ENCODE data around the gene ERMP1. TPM values are rescaled to one million over a fixed set of nuclear protein-coding genes. Genes with fewer than 3 reads are reported as not detected.
A peak's percentile ranks its signal among the peaks of the same experiment; 100 is the strongest.
"Not testable (repeated sequence)": the region's sequence is repeated elsewhere in the genome, so short reads cannot be mapped to it uniquely, and the experiment has no call there.

The ERMP1 gene, protein sequence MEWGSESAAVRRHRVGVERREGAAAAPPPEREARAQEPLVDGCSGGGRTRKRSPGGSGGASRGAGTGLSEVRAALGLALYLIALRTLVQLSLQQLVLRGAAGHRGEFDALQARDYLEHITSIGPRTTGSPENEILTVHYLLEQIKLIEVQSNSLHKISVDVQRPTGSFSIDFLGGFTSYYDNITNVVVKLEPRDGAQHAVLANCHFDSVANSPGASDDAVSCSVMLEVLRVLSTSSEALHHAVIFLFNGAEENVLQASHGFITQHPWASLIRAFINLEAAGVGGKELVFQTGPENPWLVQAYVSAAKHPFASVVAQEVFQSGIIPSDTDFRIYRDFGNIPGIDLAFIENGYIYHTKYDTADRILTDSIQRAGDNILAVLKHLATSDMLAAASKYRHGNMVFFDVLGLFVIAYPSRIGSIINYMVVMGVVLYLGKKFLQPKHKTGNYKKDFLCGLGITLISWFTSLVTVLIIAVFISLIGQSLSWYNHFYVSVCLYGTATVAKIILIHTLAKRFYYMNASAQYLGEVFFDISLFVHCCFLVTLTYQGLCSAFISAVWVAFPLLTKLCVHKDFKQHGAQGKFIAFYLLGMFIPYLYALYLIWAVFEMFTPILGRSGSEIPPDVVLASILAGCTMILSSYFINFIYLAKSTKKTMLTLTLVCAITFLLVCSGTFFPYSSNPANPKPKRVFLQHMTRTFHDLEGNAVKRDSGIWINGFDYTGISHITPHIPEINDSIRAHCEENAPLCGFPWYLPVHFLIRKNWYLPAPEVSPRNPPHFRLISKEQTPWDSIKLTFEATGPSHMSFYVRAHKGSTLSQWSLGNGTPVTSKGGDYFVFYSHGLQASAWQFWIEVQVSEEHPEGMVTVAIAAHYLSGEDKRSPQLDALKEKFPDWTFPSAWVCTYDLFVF
- 11.7 and 13.3 TPM in 2 replicates for total RNA-seq (2014; rRNA removed; shearing (Covaris generic))

DNA sequence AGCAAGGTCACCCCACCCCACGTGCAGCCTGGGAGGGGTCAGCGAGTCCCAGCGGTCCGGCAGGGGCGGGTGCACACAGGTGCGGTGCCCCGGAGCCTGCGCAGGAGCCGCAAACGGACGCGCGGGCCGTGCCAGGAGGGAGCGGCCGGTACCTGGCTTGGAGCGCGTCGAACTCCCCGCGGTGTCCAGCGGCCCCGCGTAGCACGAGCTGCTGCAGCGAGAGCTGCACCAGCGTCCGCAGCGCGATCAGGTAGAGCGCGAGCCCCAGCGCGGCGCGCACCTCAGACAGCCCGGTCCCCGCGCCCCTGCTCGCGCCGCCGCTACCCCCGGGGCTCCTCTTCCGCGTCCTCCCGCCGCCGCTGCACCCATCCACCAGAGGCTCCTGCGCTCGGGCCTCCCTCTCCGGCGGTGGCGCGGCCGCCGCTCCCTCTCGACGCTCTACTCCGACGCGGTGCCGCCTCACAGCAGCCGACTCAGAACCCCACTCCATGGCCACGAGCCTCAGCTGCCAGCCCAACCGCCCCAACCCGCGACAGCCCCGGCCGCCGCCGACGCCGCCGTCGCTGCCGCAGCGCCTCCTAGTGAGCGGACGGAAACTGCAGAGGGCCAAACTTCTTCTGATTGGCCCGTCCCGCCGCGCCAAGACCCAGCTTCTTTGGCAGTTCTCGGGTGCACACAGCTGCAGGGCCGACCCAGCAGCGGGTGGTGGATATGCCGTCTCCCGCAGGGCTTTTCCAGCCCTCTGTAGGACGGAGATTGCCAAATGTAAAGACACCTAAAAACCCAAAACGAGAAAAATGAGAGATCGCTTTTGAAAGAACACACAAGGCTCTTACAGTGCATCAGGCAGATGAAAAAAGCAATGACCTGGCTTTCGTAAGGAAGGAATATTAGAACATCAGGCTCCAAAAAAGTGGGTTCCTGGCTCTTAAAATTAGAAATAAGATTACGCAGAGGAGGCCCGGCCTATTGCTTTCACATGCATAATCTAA lies at the start of gene ERMP1:
TSS of gene ERMP1 (minus strand) at position 580 of the 992 bp plus-strand sequence. CDS start at position 490, 90 bp downstream.
- DNase-seq (ENCODE audit: low read depth), result peak; percentile 94

DNA sequence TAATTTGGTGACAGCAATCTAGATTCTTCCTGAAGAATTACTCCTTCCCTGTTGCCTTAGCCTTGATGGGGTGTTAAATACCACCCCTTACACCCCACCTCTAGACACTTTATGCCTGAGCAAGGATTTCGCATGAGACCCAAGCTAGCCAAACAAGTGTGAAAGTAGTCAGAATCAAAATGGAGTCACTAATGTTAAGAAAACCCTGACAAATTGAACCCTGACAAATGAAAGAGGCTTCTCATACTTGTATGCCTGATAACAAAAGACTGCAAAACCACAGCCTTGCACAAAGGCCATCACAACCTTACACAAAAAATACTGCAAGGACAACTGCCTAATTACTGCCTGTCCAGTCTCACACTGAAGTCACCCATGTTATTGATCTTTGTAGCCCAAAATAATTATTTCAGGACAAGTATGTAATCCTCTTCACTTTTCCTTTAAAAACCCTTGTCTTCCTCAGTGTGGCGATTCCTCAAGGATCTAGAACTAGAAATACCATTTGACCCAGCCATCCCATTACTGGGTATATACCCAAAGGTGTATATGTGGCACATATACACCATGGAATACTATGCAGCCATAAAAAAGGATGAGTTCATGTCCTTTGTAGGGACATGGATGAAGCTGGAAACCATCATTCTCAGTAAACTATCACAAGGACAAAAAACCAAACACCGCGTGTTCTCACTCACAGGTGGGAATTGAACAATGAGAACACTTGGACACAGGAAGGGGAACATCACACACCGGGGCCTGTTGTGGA lies 49.5 kb upstream of the ERMP1 start:
- not testable (repeated sequence) for DNase-seq (ENCODE audit: low read depth)

DNA sequence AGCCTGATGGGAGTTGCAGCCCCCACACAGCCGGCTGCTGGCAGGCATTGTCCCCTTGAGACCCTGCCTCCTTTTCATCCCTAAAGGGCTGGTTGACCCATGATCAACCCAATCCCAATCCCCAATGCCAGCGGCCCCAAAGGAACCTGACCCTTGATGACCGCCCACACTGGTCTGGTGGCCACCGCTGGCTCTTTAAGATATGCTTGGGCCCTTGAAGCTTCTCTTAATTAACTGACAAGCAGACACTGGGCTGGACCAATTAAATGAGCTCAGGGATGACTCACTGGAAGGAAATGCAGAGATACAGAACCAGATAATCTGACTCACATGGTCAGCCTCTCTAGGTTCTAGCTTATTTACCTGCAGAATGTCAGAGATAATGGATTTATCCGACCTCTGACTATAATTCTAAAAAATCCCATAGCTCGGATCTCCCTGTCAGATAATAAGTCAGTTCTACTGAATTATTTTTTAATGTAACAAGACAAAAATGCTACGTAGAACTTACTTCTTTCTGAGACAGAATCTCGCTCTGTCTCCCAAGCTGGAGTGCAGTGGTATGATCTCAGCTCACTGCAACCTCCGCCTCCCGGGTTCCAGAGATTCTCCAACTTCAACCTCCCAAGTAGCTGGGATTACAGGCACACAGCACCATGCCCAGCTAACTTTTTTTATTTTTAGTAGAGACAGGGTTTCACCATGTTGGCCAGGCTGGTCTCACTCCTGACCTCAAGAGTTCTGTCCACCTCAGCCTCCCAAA lies 46.7 kb upstream of the ERMP1 start:
- DNase-seq (ENCODE audit: low read depth), result peak; percentile 86

DNA sequence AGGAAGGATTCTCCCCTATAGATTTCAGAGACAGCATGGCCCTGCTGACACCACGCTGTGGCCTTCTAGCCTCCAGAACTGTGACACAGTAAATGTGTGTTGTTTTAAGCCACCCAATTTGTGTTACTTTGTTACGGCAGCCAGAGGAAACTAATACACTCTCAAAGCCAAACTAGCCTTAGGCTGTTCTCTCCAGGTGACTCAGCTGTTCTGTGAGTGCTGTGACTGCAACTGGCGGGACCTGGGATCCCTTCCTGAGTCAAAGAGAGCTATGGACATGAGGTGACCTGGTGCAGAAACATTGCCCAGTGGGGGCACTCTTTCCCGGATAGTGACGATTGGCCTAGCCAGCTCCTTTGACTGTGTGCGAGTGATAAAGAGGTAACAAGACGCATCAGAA lies 43.8 kb upstream of the ERMP1 start:
- peak; percentile 34 for DNase-seq (ENCODE audit: low read depth)

DNA sequence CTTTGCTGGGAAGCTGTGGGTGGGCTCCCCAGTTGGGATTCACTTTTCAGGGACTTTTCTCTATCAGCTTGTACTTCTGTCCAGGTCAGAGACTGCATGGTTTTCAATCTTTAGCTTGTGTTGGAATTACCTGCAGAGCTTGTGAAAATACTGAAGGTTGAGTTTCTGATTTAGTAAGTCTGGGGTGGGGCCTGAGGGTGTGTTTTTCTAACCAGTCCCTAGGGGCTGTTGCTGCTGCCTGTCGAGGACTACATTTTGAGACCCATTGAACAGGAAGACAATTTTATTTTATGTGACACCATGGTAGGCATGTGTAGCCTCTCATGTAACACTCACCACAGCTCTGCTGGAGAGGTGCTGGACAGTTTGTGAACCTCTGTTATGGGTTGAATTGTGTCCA lies 43.1 kb upstream of the ERMP1 start:
- no peak for DNase-seq (ENCODE audit: low read depth)

DNA sequence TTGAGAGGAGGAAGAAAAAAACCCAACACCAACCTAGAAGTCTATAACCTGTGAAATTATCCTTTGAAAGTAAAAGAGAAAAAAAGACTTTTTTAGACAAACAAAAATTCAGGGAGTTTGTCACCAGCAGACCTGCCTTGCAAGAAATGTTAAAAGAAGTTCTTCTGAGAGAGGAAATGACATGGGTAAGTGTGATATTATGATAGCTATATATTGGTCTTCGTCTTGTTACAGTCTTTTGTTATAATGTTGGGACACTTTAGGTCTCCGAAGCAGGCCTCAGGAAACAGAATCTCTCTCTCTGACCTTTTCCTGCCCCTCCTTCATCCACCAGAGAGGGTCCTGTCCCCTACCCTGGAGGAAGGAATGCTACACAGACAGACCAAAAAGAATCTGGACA lies 41.1 kb upstream of the ERMP1 start:
- no peak for DNase-seq (ENCODE audit: low read depth)

DNA sequence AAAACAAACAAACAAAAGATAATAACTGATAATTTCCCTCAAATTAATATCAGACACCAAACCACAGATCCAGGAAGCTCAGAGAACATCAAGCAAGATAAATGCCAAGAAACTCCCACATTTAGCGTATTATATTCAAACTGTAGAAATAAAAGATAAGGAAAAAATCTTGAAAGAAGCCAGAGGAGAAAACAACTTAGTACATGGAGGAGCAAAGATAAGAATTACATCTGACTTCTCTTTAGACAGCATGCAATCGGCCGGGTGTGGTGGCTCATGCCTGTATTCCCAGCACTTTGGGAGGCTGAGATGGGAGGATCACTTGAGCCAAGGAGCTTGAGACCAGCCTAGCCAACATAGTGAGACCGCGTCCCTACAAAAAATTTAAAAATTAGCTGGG lies 40.5 kb upstream of the ERMP1 start:
- DNase-seq (ENCODE audit: low read depth), result no peak

DNA sequence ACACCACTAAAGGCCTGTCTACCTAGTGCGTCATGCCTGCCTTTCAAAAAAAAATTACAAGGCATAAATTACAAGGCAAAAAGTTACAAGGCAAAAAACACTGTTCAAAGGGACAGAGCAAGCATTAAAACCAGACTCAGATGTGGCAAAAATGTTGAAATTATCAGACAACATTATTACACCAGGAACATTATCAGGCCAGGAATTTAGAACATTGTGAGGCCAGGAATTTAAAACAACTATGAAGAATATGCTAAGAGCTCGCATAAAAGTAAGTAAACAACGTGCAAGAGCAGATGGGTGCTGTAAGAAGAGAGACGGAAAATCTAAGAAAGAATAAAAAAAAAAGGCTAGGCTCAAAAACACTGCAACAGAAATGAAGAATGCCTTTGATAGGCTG lies 39.6 kb upstream of the ERMP1 start:
- no peak for DNase-seq (ENCODE audit: low read depth)

DNA sequence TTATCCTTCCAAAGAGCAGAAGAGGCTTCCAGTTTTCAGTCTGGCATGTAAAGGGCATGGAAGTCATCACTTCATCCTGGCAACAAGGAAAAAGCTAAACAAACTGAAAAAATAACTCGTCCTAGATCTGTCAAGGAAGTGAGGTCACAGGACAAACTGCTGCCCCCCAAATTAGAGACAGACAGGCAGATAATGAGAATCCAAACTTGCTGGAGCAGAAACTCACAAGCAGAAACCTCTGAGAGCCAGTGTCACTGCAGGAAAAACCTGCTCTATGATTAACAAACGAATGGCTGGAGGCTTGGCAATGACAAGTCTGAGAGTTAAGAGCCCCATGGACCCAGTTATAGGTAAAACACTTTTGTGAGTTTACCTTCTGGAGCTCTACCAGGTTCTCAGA lies 38.9 kb upstream of the ERMP1 start:
- DNase-seq (ENCODE audit: low read depth), result no peak

DNA sequence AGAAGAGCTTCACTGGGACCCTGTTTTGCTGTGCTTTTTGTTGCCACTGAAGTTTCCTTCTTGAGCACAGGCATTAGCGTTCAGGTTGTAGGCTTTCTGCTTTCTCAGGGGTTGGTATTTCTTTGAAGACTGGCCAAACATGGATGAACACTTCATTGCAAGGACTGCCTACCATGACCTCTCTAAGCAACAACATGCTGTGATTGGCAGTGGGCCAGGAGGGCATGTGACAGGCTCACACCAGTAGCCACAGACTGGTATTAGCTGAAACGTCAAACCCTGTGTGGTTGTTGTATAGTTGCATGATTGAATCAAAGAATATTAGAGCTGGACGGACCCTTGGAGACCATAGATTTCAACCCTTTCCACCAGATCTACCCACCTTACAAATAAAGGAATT lies 37.8 kb upstream of the ERMP1 start:
- DNase-seq (ENCODE audit: low read depth), result peak; percentile 27

DNA sequence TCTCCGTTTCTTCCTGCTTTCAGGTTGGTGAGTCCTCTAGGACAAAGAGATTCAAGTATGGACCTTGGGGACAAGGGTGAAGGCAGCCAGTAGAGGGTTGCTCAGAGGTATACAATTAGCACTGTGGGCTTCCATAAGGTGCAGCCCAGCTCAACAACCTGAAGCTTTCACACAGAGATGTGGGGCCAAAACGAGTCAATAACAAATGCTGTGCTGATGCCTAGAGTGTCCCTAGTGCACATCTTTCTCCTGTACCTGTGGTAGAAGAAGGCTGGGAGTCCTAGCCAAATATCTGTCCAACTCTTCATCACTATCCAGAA lies 37.1 kb upstream of the ERMP1 start:
- no peak for DNase-seq (ENCODE audit: low read depth)

DNA sequence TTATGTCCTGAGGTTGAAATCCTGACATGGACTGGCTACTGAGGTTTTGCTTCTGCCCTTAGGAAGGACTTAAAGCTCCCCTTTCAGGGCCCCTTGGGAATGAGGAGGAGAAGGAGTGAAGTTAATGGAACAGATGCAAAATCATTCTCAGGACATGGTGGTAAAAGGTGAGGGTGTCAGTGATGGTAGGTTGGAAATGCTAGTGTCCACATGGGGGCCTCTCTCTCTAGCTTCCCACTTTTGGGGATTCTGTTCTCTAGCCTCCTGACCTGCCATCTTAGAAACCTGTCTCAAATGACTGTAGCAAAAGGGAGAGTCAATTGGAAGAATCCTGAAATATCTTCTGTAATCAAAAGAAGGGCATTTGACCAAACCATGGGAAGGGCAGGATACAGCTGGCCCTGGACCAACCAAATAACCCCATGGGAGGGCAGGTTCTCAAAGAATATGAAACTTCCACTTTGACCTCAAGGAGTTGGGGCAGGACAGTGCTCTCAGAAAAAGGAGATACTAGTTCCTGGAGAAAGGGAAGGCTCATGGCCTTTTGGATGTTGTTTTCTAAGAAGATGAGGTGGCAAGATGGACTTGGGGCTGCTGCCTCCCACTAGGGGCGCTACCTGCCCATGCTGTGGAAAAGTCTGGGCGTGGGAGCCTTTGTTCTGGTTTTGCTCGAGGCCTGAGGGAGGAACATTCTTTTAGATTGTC lies 36.5 kb upstream of the ERMP1 start:
- DNase-seq (ENCODE audit: low read depth), result peak; percentile 64

DNA sequence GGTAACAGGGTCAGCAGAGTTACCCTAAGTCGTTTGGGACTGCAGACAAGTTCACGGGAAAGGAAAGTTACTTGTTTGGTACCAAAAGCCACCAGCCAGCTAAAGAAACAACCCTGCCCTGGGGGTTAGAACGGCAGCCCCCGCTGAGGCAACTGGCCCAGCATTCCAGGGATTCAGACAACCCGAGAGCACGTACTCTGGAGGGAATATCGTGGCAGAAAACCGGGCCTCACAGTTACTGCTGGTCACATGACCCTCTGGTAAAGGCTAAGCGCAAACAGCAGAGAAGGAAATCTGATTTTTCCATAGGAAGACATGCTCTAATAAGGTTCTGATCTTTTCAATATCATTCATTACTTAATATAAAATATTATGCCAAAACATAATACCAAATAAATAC lies 35.3 kb upstream of the ERMP1 start:
- DNase-seq (ENCODE audit: low read depth), result no peak

DNA sequence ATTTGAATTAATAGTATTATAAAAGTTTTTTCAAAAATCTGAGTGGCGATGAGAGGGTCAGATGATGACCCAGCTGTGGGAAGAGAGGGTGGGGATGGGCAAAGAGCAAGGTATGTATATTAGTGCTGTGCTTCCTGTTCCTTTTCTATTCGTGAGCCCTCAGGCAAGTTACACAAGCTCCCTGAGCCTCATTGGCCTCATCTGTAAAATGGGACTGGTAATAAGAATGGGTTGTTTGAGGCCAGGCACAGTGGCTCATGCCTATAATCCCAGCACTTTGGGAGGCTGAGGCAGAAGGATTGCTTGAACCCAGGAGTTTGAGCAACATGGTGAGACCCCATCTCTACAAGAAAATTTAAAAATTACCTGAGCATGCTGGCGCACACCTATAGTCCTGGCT lies 33.8 kb upstream of the ERMP1 start:
- no peak for DNase-seq (ENCODE audit: low read depth)

DNA sequence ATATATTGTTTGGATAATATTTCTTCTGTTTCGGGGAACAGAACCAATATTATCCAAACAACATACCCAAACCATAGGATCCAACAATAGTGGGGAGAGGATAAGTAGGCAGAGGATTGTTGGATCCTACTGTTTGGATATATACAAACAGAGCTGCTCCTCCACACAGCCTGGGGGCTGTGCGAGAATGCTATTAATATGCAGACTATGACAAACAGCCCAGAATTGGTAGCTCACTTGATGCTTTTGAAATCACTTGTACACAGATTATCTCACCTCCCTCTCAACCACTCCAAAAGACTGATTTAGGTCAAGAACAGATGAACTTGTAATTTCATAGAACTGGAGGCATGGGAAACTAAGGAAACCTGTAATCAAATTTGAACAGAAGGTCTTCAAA lies 33.4 kb upstream of the ERMP1 start:
- DNase-seq (ENCODE audit: low read depth), result no peak

DNA sequence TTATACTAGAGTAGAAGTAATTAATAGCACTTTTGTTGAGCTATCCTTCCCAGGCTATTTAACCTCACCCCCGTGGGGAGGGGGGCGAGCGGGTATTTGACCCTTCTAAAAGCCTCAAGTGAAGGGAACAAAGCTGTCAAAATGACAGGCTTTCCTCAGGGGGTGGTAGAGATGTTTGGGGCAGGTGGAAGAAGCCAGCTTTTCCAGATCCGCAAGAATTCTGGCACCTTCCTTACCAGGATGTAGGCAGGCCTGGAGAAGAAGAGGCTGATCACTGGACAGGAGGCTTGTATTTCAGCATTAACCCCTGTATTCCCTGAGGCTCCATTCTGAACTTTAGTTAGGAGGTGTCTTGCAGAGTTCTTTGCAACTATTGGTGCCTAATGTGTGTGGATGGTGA lies 31.5 kb upstream of the ERMP1 start:
- no peak for DNase-seq (ENCODE audit: low read depth)

DNA sequence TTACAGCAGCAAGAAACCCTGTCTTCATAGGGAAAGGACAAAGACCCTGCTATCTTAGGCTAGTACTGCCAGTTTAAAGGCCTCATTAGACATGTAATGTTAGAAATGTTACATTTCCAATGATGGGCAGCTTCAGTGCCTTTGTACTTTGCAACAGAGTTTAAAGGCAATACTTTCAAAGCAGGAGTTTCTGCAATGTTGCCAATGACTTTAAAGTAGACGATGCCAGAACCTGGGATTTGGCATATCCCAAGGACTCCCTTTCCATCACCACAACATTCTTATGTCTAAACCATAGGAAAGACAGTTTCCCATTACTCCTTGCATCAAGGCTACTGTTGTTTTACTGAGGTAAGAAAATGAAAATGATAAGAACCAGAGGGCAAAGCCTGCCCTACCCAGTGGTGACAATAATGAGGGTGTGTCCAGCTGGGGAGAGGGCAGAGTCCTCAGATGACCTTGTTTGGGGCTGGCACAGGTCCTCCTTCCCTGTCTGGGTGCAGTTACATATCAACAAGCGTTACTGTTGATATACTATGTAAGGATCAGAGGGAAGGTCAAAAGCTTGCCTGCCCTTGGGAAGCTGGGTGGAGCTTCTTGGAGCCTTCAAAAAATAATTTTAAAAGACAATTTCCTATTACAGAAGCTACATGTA lies 30.3 kb upstream of the ERMP1 start:
- DNase-seq (ENCODE audit: low read depth), result no peak

DNA sequence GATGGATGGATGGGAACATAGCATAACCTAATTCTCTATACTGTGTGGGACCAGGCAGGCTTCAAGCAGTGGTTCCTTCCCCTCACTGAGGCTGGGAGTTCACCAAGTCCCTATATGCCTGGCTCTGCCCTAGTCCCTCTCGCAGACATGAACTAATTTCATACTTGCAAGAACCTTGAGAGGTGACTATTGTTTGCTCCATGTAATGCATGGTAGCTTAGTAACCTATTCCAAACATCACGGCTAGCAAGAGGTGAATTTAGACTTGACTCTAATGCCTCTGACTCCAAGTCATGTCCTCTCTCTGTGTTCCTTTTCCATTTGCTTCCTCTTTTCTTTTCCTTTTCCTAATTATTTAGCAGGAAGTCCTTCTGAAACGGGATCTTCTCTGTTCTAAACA lies 25.9 kb upstream of the ERMP1 start:
- no peak for DNase-seq (ENCODE audit: low read depth)

DNA sequence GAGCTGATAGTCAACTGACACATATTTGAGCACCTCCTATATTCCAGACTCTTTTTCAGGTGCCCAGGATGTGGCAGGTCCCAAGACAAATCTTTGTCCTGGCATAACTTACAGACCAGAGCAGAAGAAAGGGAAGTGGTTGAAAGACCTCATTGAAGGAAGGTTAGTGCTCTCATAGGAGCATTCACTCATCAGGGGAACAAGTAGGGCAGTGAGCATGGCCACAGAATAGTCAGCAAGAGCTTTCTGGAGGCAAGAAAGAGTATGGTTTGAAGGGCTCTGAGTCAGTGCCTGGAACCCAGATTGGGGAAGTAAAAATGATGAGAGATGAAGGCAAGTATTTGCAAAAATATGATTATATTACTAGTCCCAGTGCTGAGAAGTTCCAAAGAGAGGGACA lies 25.0 kb upstream of the ERMP1 start:
- DNase-seq (ENCODE audit: low read depth), result no peak

All from Daoy (cell line).